Measurements from ENCODE around the gene HAND2. TPM values are rescaled to one million over a fixed set of nuclear protein-coding genes. Genes with fewer than 3 reads are reported as not detected.

The HAND2 gene
- total RNA-seq, 1 donor from 2014 or later, result not detected

- Mint-ChIP-seq H3K4me1 (ENCODE audit: low read depth) (peaks cover 2% of the 10 kb centered on the region), H3K9me3 (peaks cover 13% of the 10 kb centered on the region), H3K4me3 (ENCODE audit: low read depth) (no peak overlapping the region), H3K36me3 (ENCODE audit: low read depth) (peaks cover 2% of the 10 kb centered on the region), H3K27me3 (ENCODE audit: low read depth) (peaks cover 64% of the 10 kb centered on the region), H3K27ac (no peak overlapping the region)
- no peak for DNase-seq (ENCODE audit: low spot score)
- intact Hi-C loops (cut with micrococcal nuclease), result loop anchor here (5.0 kb wide), 1 partner anchor 36 kb away; no protein-coding TSS in a partner anchor
Observed at GRCh38 chr4:173501592-173502150, 28.4 kb downstream of the HAND2 start.

- Mint-ChIP-seq H3K4me1 (ENCODE audit: low read depth) (peaks cover 2% of the 10 kb centered on the region), H3K27me3 (ENCODE audit: low read depth) (peaks cover 63% of the 10 kb centered on the region), H3K4me3 (ENCODE audit: low read depth) (no peak overlapping the region), H3K9me3 (peaks cover 13% of the 10 kb centered on the region), H3K27ac (no peak overlapping the region), H3K36me3 (ENCODE audit: low read depth) (peaks cover 2% of the 10 kb centered on the region)
- intact Hi-C loops (cut with micrococcal nuclease), result loop anchor here (5.0 kb wide), 1 partner anchor 36 kb away; no protein-coding TSS in a partner anchor
- no peak for DNase-seq (ENCODE audit: low spot score)
Observed at GRCh38 chr4:173500841-173501591, 29.0 kb downstream of the HAND2 start.

- intact Hi-C loops (cut with micrococcal nuclease), result loop anchor here (5.0 to 10.0 kb wide), 2 partner anchors 37 to 485 kb away; no protein-coding TSS in a partner anchor
- peak overlapping the region; percentile 26 for H3K4me3 Mint-ChIP-seq (ENCODE audit: low read depth)
- H3K27ac Mint-ChIP-seq, result no peak overlapping the region
Observed at GRCh38 chr4:173499658-173500535, 30.1 kb downstream of the HAND2 start.

GRCh38 chr4:173498771-173499170 is 31.3 kb downstream of the HAND2 start:
- Mint-ChIP-seq H3K9me3 (peaks cover 13% of the 10 kb centered on the region), H3K27ac (no peak overlapping the region), H3K36me3 (ENCODE audit: low read depth) (peaks cover 2% of the 10 kb centered on the region), H3K4me3 (ENCODE audit: low read depth) (no peak overlapping the region), H3K4me1 (ENCODE audit: low read depth) (peaks cover 9% of the 10 kb centered on the region), H3K27me3 (ENCODE audit: low read depth) (peaks cover 56% of the 10 kb centered on the region)
- no peak for DNase-seq (ENCODE audit: low spot score)
- intact Hi-C loops (cut with micrococcal nuclease), result loop anchor here (10.0 kb wide), 1 partner anchor 484 kb away; no protein-coding TSS in a partner anchor

More at GRCh38 chr4:173499658-173500535, 30.1 kb downstream of the HAND2 start:
- H3K27me3 Mint-ChIP-seq (ENCODE audit: low read depth), result peaks cover 58% of the 10 kb centered on the region
- peaks cover 2% of the 10 kb centered on the region for H3K36me3 Mint-ChIP-seq (ENCODE audit: low read depth)
- DNase-seq (ENCODE audit: low spot score), result no peak
- no peaks in the 10 kb centered on the region for H3K4me1 Mint-ChIP-seq (ENCODE audit: low read depth)
- H3K9me3 Mint-ChIP-seq, result peaks cover 13% of the 10 kb centered on the region

- DNase-seq (ENCODE audit: low spot score), result no peak
- H3K4me1 Mint-ChIP-seq (ENCODE audit: low read depth), result peaks cover 9% of the 10 kb centered on the region
- H3K4me3 Mint-ChIP-seq (ENCODE audit: low read depth), result no peak overlapping the region
- intact Hi-C loops (cut with micrococcal nuclease), result loop anchor here (10.0 kb wide), 1 partner anchor 483 kb away; no protein-coding TSS in a partner anchor
- H3K9me3 Mint-ChIP-seq, result peaks cover 13% of the 10 kb centered on the region
- peaks cover 2% of the 10 kb centered on the region for H3K36me3 Mint-ChIP-seq (ENCODE audit: low read depth)
- no peak overlapping the region for H3K27ac Mint-ChIP-seq
- peaks cover 50% of the 10 kb centered on the region for H3K27me3 Mint-ChIP-seq (ENCODE audit: low read depth)
Observed at GRCh38 chr4:173498023-173498422, 32.0 kb downstream of the HAND2 start.

- H3K4me3 Mint-ChIP-seq (ENCODE audit: low read depth), result peak overlapping the region; percentile 81
- intact Hi-C loops (cut with micrococcal nuclease), result loop anchor here (1.0 to 10.0 kb wide), 5 partner anchors 74 to 479 kb away; partner anchors contain the start of genes HMGB2 and SAP30
- H3K27ac Mint-ChIP-seq, result no peak overlapping the region
Observed at GRCh38 chr4:173494013-173494970, 35.7 kb downstream of the HAND2 start.

GRCh38 chr4:173493041-173493440 is 37.0 kb downstream of the HAND2 start:
- intact Hi-C loops (cut with micrococcal nuclease), result loop anchor here (5.0 to 10.0 kb wide), 3 partner anchors 121 to 478 kb away; partner anchors contain the start of genes HMGB2 and SAP30
- peaks cover 26% of the 10 kb centered on the region for H3K27me3 Mint-ChIP-seq (ENCODE audit: low read depth)
- H3K4me1 Mint-ChIP-seq (ENCODE audit: low read depth), result peaks cover 18% of the 10 kb centered on the region
- H3K4me3 Mint-ChIP-seq (ENCODE audit: low read depth), result no peak overlapping the region
- no peaks in the 10 kb centered on the region for H3K9me3 Mint-ChIP-seq
- no peaks in the 10 kb centered on the region for H3K36me3 Mint-ChIP-seq (ENCODE audit: low read depth)
- DNase-seq (ENCODE audit: low spot score), result no peak
- H3K27ac Mint-ChIP-seq, result no peak overlapping the region

More at GRCh38 chr4:173494013-173494970, 35.7 kb downstream of the HAND2 start:
- Mint-ChIP-seq H3K4me1 (ENCODE audit: low read depth) (peaks cover 18% of the 10 kb centered on the region), H3K27me3 (ENCODE audit: low read depth) (peaks cover 29% of the 10 kb centered on the region), H3K36me3 (ENCODE audit: low read depth) (no peaks in the 10 kb centered on the region), H3K9me3 (no peaks in the 10 kb centered on the region)
- peak; percentile 53 for DNase-seq (ENCODE audit: low spot score)

GRCh38 chr4:173492315-173492714 is 37.7 kb downstream of the HAND2 start:
- H3K36me3 Mint-ChIP-seq (ENCODE audit: low read depth), result no peaks in the 10 kb centered on the region
- intact Hi-C loops (cut with micrococcal nuclease), result loop anchor here (5.0 to 10.0 kb wide), 3 partner anchors 120 to 478 kb away; partner anchors contain the start of genes HMGB2 and SAP30
- no peak for DNase-seq (ENCODE audit: low spot score)
- H3K27ac Mint-ChIP-seq, result no peak overlapping the region
- peaks cover 18% of the 10 kb centered on the region for H3K4me1 Mint-ChIP-seq (ENCODE audit: low read depth)
- no peak overlapping the region for H3K4me3 Mint-ChIP-seq (ENCODE audit: low read depth)
- H3K27me3 Mint-ChIP-seq (ENCODE audit: low read depth), result peaks cover 23% of the 10 kb centered on the region
- no peaks in the 10 kb centered on the region for H3K9me3 Mint-ChIP-seq

- intact Hi-C loops (cut with micrococcal nuclease), result loop anchor here (5.0 to 10.0 kb wide), 3 partner anchors 119 to 476 kb away; partner anchors contain the start of genes HMGB2 and SAP30
- peaks cover 15% of the 10 kb centered on the region for H3K27me3 Mint-ChIP-seq (ENCODE audit: low read depth)
- H3K4me1 Mint-ChIP-seq (ENCODE audit: low read depth), result peaks cover 18% of the 10 kb centered on the region
- H3K4me3 Mint-ChIP-seq (ENCODE audit: low read depth), result no peak overlapping the region
- no peaks in the 10 kb centered on the region for H3K9me3 Mint-ChIP-seq
- H3K27ac Mint-ChIP-seq, result no peak overlapping the region
- DNase-seq (ENCODE audit: low spot score), result no peak
- no peaks in the 10 kb centered on the region for H3K36me3 Mint-ChIP-seq (ENCODE audit: low read depth)
Observed at GRCh38 chr4:173490817-173491528, 39.1 kb downstream of the HAND2 start.

GRCh38 chr4:173490256-173490655 is 39.8 kb downstream of the HAND2 start:
- no peaks in the 10 kb centered on the region for H3K9me3 Mint-ChIP-seq
- H3K27ac Mint-ChIP-seq, result no peak overlapping the region
- intact Hi-C loops (cut with micrococcal nuclease), result loop anchor here (5.0 to 10.0 kb wide), 3 partner anchors 118 to 475 kb away; partner anchors contain the start of genes HMGB2 and SAP30
- H3K4me3 Mint-ChIP-seq (ENCODE audit: low read depth), result no peak overlapping the region
- no peak for DNase-seq (ENCODE audit: low spot score)
- peaks cover 18% of the 10 kb centered on the region for H3K4me1 Mint-ChIP-seq (ENCODE audit: low read depth)
- H3K36me3 Mint-ChIP-seq (ENCODE audit: low read depth), result no peaks in the 10 kb centered on the region
- H3K27me3 Mint-ChIP-seq (ENCODE audit: low read depth), result peaks cover 10% of the 10 kb centered on the region

- intact Hi-C loops (cut with micrococcal nuclease), result no loop called here
- no peak for DNase-seq (ENCODE audit: low spot score)
- Mint-ChIP-seq H3K27me3 (ENCODE audit: low read depth) (peaks cover 7% of the 10 kb centered on the region), H3K36me3 (ENCODE audit: low read depth) (no peaks in the 10 kb centered on the region), H3K27ac (no peak overlapping the region), H3K4me3 (ENCODE audit: low read depth) (no peak overlapping the region), H3K9me3 (no peaks in the 10 kb centered on the region), H3K4me1 (ENCODE audit: low read depth) (peaks cover 16% of the 10 kb centered on the region)
Observed at GRCh38 chr4:173489514-173489913, 40.5 kb downstream of the HAND2 start.

Data from activated T-helper 2 cell treated with anti-CD3 and anti-CD28 coated beads, Interferon-gamma antibody, Interleukin-2, Interleukin-4, amounts not matched to agents 10 μg/mL and 5 μg/mL and 100 μg/mL, durations not matched to agents 14 hours and 24 hours and 36 hours (primary cell).